HPDE6-E6E7 (cell line): Measurements from ENCODE around the gene CHAF1A.
A peak's percentile ranks its signal among the peaks of the same experiment; 100 is the strongest.

ENCODE experiments used
- DNase-seq: peaks from one replicate; pipeline ENCODE4 v3.0.0; 2011; ENCODE audit warnings: missing footprints; ENCODE audit errors: extremely low spot score

Gene CHAF1A

DNA sequence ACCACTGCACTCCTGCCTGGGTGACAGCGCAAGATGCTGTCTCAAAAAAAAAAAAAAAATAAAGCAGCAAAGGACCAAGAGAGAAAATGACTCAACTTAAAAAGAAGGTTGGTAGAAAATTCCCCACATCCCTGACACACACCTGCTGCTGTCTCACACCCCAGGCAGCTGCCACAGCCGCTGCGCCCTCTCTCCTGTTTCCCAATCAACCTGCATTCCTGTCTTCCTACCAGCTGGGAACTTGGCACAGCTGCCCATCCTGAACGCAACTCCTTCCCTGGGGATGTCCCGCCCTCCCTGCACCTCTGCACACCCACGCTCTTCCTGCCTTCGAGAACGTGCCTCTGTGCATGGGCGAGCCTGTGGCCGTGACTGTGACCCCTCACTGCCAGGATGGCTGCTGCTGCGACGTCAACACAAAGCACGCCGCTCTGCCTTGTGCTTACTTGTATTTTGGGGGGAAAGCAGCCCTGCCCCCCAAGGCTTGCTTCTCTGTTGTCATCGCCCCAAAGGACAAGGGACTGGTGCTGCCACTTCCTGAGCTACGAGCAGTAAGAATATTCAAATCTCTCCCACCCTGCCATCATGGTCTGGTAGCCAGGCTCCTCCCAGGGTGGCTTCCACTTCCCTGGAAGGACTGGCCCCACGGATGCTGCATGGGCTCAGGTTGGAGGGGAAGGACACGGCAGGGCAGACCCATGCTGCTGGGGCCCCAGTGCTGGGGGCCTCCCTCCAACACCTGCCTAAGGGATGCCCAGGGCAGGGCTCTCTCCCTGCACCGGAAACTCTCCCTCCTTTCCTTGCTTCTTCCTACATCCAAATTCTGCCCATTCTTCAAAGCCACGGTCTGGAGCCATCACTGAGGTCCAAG, 22.8 kb upstream of the CHAF1A start:
- peak; percentile 89 for DNase-seq

DNA sequence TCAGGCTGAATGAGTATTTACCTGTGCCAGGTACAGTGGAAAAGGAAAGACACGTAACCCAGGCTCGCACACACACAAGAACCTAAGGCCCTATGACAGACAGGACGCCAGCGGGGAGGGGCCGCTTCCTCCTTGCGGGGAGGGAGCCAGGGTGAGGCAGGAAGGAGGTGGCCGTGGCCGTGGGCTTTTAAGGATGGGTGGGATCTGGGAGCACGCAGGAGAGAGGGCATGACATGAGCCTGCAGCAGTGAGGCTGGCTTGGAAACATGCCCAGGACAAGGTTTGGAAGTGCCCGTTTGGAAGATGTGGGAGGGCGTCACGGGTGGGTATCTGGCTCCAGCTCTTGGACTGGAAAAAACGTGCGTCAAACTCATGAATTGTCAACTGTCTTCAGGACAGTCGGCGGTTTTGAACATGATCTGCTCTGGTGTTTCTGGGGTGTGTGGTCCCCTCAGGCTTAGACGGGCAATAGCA, 22.1 kb upstream of the CHAF1A start:
- DNase-seq = no peak

DNA sequence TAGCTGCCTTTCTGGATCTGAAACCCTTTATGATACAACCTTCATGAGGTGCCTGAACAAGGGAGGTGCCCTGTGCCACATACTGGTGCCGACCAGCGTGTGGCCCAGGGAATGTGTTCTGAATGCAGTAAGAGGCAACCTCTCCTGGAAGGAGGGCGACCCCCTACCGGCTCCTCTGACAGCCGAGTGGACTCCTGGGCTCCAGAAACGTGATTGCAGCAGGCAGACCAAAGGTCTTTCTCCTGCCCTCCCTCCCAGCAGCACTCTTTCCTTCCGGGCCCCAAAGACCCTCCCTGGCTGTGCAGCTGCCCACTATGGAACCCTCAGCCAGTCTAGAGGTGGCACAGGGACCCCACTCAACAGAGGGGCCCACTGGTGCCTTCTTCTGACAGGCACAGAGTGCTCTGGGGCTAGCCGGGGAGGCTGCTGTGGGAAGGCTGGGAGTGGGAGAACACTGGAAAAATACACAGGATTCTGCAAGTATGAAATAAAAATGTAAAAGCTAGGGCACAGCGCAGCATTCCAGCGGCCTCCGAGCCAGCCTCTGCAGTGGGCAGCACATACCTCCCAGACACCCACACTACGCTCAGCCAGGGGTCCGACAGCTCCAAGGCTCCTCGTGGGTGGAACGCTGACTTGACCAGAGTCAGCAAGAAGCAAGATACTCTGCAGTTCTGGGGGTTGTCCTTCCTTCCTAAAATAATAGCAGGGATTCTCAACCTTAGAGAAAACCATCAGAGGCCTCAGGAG, 17.0 kb upstream of the CHAF1A start:
- DNase-seq = no peak

DNA sequence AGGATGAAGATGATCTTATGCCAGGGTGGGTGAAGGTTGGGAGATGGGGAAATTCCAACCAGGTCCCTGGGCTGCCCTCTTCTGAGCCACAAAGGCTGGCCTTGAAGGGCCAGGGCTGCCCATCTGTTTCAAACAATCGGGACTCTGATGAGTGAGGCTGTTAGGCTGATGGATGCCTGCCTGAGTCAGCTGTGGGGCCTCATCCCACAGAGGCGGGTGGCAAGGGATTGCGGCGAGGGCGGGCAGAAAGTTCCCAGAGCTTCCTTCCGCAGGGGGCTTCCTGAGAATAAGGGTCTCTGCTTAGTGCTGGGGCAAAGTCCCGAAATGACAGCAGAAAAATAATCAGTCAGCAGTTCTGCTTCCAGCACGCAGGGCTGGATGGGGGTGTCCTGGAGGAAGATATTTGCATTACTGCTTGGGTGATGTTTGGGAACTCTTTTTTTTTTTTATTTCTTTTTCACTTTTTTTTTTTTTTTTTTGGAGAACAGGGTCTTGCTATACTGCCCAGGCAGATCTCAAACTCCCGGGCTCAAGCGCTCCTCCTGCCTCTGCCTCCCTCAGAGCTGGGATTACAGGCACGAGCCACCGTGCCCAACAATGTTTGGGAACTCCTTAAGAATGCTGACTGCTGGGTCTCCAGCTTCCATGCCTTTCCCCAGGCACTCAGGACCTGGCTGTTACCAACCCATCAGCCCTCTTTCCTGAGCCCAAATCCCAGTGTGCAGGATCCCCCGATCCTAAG, 16.2 kb upstream of the CHAF1A start:
- DNase-seq = no peak

DNA sequence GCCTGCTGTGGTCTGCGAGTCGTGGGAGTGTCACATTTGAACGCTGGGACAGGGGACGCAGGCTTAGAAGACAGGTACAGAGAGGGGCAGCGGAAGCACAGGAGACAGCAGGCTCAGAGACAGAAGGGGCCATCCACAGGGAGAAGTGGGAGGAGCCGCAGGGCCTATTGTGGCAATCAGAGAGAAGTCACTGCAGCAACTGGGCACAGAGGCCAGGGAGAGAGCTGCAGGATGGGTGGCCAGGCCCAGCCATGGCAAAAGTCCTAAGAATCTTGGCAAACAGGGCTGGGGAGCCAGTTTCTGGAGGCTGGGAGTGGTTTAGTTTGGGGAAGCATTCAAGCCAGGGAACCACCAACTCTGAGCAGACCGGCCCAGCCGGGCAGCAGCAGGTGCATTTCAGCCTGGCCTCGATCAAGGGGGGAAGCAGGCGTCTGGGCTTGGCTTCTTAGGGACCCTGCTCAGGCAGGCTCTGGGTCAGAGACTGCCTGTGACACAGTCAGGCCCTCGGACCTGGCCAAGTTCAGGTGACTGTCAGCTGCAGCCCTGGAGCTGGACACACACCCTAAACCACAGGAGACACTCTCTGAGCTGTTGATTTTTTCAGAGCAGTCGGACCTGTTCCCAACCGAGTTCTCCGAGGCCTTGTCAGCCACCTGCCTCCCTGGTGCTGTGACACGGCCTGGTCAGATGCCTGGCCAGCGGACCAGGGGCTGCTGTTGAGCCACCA, 13.9 kb upstream of the CHAF1A start:
- no peak for DNase-seq

DNA sequence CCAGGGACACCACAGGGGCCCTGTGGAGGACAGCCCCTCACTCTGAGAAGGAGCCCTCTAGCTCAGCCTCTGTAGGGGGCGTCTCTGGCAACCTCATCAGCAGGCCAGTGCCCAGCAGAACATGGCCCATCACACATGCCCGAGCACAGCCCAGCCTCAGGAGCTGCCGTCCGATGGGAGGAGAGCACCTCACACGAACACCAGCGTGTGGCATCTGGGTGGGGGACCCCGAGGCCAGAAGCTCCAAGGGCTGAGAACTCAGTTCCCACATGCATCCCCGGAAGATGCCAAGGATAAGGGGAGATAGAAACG, 13.4 kb upstream of the CHAF1A start:
- DNase-seq = no peak

DNA sequence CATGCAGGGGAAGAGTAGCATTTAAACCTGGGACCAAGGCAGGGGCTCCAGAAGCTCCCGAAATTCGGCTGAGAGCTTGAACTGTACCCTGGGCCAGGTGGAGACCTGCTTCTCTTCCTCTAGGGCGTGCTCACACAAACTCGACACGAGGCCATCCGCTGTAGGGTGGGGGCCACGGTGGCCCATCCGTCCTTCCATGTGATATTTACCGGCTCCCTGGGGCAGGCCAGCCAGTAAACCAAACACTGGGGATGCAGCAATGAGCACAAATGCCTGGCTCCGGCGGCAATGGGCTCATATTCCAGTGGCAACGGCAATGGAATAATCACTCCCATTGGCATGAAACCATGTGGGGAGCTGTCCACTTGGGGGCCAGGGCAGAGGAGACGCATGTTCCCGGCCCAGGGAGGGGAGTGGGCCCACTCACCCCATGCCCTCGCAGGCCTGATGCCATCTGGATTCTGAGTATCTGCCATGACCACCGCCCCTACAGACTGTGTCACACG, 12.9 kb upstream of the CHAF1A start:
- DNase-seq = no peak

DNA sequence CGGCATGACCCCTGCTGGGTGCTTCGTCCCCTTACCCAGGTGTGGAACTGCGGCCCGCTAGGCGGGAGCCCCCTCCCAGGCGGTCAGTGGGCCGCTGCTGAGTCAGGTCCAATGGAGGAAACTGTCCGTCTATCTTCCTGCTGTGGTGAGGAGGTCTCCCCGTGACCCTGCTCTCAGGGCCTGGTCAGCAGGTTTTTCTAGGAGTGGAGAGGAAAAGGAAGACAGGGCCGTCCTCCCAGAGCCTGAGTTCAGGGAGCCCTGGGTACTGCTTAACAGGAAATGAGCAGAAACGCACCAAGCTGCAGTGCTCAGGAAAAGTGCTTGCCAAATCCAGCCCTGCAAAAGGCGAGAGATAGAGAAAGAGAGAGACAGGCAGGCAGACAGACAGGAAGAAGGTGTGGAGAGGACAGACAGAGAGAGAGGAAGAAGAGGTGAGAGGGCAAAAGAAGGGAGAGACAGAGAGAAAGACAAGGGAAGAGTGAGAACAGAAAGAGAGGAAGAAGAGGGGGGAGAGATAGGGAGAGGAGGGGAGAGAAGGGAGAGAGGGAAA, 12.3 kb upstream of the CHAF1A start:
- DNase-seq = no peak

DNA sequence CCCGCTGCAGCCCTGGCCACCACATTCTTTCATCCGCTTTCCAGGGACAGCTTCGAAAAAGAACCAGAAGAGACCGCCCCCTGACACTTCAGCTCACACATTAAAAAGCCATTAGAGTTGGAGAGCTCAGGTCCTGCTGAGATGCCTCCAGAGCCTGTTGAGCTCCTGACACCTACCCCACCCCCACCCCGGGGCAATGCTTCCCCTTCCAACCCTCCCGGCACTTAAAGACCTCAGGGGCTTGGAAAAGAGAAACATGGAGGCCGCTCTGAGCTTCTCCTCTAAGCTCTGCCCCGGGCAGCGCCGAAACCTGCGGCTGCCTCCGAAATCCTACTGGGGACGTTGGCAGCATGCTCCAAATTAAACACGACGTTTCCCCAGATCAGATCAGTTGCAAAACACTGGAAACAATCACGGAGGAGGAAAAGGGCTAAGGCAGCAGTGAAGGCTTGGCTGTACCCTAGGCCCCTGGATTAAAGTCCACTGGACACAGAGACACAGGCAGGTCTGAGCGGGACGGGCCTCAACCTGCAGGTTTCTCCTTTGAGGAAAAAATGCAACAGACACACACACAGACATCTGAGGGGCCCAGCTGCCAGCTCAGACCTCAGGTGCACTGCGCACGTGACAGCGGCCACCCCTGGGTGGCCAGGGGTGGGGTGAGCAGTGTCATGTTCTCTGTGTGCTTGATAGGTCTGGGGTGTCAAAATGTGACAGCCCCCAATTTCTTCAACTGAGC, 11.7 kb upstream of the CHAF1A start:
- DNase-seq = peak; percentile 67

DNA sequence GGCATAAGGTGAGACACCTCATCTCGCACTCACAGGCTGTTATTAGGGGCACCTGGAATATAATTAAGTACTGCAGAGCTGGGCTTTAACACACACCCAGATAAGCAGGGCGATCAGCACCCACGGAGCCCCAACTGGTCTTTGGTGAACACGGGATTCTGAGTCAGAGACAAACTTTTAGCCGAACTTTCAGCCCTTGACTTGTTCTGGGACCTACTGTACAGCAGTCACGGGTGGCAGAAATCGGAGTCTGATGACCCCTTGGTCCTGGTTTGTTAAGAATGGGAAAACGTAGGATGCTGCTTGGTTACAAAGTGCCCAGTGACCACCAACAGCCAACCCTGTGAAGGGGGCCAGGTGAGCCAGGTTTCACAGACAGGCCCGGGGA, 11.1 kb upstream of the CHAF1A start:
- peak; percentile 70 for DNase-seq

DNA sequence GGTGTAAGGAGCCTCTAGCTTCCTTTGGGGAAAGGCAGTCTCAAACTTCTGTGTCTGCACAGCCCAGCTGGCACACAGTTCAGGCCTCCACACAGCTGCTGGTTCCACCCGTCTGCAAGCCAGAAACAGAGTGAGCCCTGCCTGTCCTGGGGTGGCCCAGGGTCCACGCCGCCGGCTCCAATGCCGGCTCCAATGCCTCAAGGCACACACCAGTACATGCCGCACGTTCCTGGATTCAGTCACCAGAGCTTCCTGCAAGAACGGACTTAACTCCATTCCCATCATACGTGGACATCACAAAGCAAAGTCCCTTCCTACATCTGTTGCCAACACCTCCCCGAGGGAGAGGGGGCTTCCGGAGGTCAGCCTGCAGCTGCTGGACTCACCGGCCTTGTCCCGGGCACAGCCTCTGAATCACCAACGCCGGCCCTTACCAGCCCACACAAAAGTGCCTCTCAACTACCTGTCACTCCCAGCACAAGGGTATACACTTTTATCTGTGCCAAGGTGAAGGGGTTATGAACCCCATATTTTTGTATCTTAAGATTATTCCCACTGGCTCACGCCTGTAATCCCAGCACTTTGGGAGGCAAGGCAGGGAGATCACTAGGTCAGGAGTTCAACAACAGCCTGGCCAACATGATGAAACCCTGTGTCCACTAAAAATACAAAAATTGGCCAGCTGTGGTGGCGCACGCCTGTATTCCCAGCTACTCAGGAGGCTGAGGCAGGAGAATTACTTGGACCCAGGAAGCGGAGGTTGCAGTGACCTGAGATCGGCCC, 10.5 kb upstream of the CHAF1A start:
- DNase-seq = no peak

DNA sequence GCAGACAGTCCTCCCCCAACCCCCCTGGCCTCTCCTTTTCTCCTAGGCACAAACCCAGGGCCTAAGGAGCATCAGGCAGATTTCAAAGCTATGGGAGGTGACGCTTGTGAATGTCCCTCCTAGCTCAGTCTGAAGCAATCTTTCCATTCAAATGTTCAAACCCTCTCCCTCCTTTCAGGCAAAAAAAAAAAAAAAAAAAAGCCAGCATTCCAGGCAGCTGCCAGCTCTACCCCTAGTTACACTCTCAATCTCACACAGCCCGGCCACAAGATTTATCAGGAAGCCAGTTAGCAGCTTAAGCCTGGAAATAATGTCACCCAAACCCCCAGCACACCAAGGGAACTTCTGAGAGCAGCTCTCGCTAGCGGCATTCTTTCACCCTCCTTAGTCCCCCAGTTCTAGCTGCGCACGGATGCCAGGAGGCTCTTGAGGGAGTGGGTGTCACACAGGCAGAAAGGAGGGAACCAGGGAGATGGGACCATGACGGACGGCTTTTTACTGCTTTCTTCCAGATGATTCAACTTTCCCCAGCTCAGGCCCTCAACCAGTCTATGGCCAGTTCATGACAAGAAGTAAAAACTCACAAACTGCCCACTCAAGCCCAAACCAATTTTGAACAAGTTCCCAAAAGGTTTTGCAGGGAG, 8.4 kb upstream of the CHAF1A start:
- no peak for DNase-seq

DNA sequence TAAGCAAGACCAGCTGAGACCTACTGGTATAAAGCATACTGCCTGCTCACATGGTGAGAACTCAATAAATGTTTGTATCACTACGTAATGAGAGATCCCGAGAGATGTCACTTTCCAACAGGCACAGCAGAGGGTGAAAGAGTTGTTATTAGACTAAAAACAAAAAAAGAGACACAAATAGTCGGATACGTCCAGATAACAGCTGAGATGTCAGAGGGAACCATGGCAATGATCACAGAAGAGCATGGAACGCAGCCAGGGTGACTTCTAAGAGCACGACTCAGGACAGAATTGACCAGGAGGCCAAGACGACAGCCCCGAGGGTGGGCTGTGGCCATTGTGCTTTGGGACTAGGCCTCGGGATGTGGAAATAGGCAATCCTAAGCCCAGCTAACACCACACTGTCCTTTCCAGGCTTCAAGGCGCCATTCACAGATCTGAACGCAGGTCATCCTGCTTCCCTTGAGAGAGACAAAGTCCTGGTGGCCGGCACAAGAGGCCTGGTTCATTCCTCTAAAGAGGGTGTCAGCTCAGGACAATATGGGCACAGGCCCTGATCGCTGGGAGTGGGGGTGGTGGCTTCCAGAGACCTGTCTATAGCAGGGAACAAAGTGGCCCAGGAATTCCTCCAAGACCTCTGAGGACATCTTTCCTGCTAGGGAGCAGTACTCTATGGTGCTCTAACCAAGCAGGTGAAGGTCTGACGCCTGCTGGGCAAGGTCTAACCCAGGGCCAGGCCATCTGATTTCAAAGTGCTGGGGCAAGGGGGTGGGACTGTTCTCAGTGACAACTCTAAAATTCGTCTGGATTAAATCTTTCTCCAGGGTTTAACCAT, 5.3 kb upstream of the CHAF1A start:
- no peak for DNase-seq

DNA sequence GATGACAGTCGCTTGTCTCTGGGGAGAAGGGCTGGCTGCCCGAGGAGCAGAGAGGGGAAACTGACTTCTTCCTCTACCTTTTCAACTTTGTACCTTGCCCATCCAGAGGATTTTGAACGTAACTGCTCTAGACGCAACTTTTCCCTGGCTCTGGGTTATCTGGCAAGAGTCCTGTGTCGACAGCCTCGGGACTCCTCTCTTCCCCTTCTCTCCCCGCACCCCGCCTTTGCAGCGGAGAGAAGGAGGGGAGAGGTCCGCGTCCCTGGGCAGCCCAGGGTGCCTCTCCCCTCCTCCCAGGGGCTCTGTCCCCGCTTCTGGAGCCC, 2.7 kb upstream of the CHAF1A start:
- no peak for DNase-seq

DNA sequence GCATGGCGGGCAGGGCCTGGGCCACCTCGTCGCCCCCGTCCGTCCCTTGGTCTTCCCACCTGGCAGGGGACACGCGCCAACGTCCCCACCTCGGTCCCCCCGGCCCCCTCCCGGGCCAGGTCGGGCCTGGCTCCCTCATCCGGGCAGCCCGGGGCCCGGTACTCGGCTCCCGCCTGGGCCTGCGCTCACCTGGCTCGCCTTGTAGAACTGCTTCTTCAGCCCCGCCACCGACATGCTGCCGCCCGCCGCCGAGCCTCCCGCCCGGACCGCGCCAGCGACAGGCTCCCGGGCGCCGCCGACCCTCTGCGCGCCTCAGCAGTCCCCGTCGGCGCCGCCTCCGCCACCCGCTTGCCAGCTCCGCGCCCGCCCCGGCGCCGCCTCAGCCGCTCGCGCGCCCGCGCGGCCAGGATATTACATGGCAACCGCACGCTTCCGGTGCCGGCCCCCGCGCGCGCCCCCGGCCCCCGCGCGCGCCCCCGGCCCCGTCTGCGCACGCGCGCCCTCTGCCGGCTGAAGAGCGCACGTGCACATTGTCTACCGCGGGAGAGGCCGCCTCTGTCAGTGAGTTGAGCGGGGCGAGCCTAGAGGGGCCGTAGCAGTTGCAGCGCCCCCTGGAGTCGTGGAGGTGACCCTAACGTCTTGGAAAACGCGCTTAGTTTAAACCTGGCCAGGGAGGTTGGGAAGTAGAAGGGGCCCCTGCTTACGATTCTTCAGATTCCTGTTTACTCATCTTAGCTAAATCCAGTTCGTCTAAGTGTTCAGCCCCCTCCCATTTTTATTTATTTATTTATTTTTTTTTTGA, 2.1 kb upstream of the CHAF1A start, which contains the start of gene SH3GL1:
TSS of gene SH3GL1 (minus strand) at position 413 of the 802 bp plus-strand sequence. CDS start at position 234, 179 bp downstream.
- DNase-seq = peak; percentile 76

DNA sequence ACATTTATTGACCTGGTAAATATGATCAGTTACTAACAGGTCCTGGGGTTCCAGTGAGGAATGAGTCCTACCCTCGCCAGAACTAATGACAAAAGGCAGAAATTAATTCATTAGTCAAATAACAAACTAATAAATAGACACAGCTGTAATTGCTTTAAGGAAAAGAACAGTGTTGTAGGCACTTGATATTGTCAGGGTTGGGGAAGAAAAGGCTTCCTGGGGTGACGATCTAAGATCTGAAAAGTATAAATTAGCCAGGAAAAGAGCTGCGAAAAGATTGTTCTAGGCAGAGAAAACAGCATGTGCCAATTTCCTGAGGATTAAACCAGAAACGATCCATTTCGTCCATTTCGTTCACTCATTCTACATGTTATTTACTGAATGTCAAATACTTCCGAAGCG, 670 bp upstream of the CHAF1A start:
- DNase-seq = no peak

DNA sequence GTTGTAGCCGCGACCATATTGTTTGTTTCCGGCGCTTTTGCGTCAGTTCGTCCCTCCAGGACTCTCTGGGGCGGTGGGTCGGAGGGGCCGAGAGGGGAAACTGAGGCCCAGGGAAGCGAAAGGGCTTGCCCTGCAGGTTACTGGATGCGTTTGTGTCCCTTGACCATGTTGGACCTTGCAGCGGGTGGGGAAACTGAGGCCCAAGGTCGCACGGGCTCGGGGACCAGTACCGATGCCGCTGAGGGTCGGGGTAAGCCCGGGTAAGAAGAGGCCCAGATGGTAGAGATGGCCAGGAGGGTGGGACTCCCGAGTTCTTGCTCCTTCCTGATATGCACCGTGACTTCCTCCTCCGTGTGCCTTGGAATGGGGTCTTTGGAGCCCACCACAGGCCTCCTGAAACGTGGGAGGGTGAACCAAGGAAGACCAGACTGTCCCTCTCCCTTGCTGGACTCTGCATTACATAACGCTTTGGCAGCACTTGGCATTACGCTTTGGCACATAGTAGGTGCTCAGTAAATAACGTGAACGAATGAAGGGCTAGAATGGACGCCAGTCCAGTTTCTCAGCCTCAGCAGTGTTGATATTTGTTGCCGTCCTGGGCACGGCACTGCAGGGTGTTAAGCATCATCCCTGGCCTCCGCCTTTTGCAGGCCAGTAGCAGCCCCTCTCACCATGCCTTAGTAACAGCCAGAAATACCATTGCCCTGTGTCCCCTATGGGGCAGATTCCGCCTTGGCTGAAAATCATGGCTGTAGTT, 743 bp downstream of the CHAF1A start:
- DNase-seq = no peak
